Activated naive CD8-positive, alpha-beta T cell treated with anti-CD3 and anti-CD28 coated beads for 36 hours (primary cell): ENCODE results near the gene HEMK1. TPM values are rescaled to one million over a fixed set of nuclear protein-coding genes. Genes with fewer than 3 reads are reported as not detected.

Experiments used
- DNase-seq: peaks from one replicate; pipeline ENCODE4 v3.0.0; 2021
- H3K27ac Mint-ChIP-seq: one replicate; pipeline ENCODE4 v1.8.0; 2022; ENCODE audit warnings: mild to moderate bottlenecking, moderate library complexity, mixed read lengths
- H3K27me3 Mint-ChIP-seq: one replicate; pipeline ENCODE4 v1.8.0; 2022; ENCODE audit warnings: mild to moderate bottlenecking, mixed read lengths
- H3K36me3 Mint-ChIP-seq: one replicate; pipeline ENCODE4 v1.8.0; 2021; ENCODE audit warnings: mild to moderate bottlenecking, mixed read lengths
- H3K4me1 Mint-ChIP-seq: one replicate; pipeline ENCODE4 v1.8.0; 2021; ENCODE audit warnings: mixed read lengths
- H3K4me3 Mint-ChIP-seq: one replicate; pipeline ENCODE4 v1.8.0; 2022; ENCODE audit warnings: mild to moderate bottlenecking, moderate library complexity, mixed read lengths
- H3K9me3 Mint-ChIP-seq: one replicate; pipeline ENCODE4 v1.8.0; 2022; ENCODE audit warnings: mixed read lengths
- total RNA-seq, 2 experiments: library from RNA; stranded (reverse); gene quantifications; one replicate each; pipeline ENCODE4 v1.2.3, GENCODE V29; 2021

The HEMK1 gene
- total RNA-seq, 2 experiments from 2014 or later: 59.8 to 64.7 TPM

- H3K9me3 Mint-ChIP-seq: no peaks in the 10 kb centered on the region
- H3K4me1 Mint-ChIP-seq: peaks cover 71% of the 10 kb centered on the region
- no peak overlapping the region for H3K4me3 Mint-ChIP-seq
- H3K27ac Mint-ChIP-seq: peak overlapping the region; percentile 100
- H3K27me3 Mint-ChIP-seq: no peaks in the 10 kb centered on the region
- no peak for DNase-seq
- H3K36me3 Mint-ChIP-seq: peaks cover 35% of the 10 kb centered on the region
These were observed 29.9 kb downstream of the HEMK1 start for GRCh38 chr3:50599115-50599715.

GRCh38 chr3:50599716-50600118 lies 30.4 kb downstream of the HEMK1 start:
- H3K27ac Mint-ChIP-seq: peak overlapping the region; percentile 100
- DNase-seq: no peak
- H3K27me3 Mint-ChIP-seq: no peaks in the 10 kb centered on the region
- H3K4me1 Mint-ChIP-seq: peaks cover 74% of the 10 kb centered on the region
- H3K9me3 Mint-ChIP-seq: no peaks in the 10 kb centered on the region
- peaks cover 37% of the 10 kb centered on the region for H3K36me3 Mint-ChIP-seq
- H3K4me3 Mint-ChIP-seq: peak overlapping the region; percentile 92

GRCh38 chr3:50600141-50600753 lies 30.9 kb downstream of the HEMK1 start:
- Mint-ChIP-seq H3K27ac (peak overlapping the region; percentile 100), H3K36me3 (peaks cover 39% of the 10 kb centered on the region), H3K9me3 (no peaks in the 10 kb centered on the region), H3K27me3 (no peaks in the 10 kb centered on the region), H3K4me3 (peak overlapping the region; percentile 92), H3K4me1 (peaks cover 74% of the 10 kb centered on the region)
- DNase-seq: no peak

- Mint-ChIP-seq H3K9me3 (no peaks in the 10 kb centered on the region), H3K27ac (peak overlapping the region; percentile 100), H3K4me1 (peaks cover 77% of the 10 kb centered on the region), H3K36me3 (peaks cover 47% of the 10 kb centered on the region), H3K27me3 (no peaks in the 10 kb centered on the region), H3K4me3 (peak overlapping the region; percentile 92)
- peak; percentile 91 for DNase-seq
These were observed 31.7 kb downstream of the HEMK1 start for GRCh38 chr3:50600841-50601591.

- peaks cover 83% of the 10 kb centered on the region for H3K4me1 Mint-ChIP-seq
- no peak for DNase-seq
- peak overlapping the region; percentile 92 for H3K4me3 Mint-ChIP-seq
- H3K36me3 Mint-ChIP-seq: peaks cover 64% of the 10 kb centered on the region
- H3K9me3 Mint-ChIP-seq: no peaks in the 10 kb centered on the region
- peak overlapping the region; percentile 100 for H3K27ac Mint-ChIP-seq
- no peaks in the 10 kb centered on the region for H3K27me3 Mint-ChIP-seq
These were observed 33.4 kb downstream of the HEMK1 start for GRCh38 chr3:50602595-50603191.

GRCh38 chr3:50603261-50604109 lies 34.2 kb downstream of the HEMK1 start:
- Mint-ChIP-seq H3K4me3 (peak overlapping the region; percentile 92), H3K27me3 (no peaks in the 10 kb centered on the region)

GRCh38 chr3:50604110-50604621 lies 34.8 kb downstream of the HEMK1 start:
- Mint-ChIP-seq H3K36me3 (peaks cover 71% of the 10 kb centered on the region), H3K9me3 (no peaks in the 10 kb centered on the region), H3K27me3 (no peaks in the 10 kb centered on the region), H3K4me1 (peaks cover 82% of the 10 kb centered on the region), H3K4me3 (peak overlapping the region; percentile 92), H3K27ac (peak overlapping the region; percentile 100)
- DNase-seq: no peak

More at GRCh38 chr3:50603261-50604109, 34.2 kb downstream of the HEMK1 start:
- Mint-ChIP-seq H3K36me3 (peaks cover 69% of the 10 kb centered on the region), H3K9me3 (no peaks in the 10 kb centered on the region), H3K27ac (peak overlapping the region; percentile 100), H3K4me1 (peaks cover 84% of the 10 kb centered on the region)
- no peak for DNase-seq

GRCh38 chr3:50604628-50605588 lies 35.6 kb downstream of the HEMK1 start:
- Mint-ChIP-seq H3K27ac (peak overlapping the region; percentile 100), H3K4me1 (peaks cover 78% of the 10 kb centered on the region), H3K4me3 (peak overlapping the region; percentile 92), H3K36me3 (peaks cover 74% of the 10 kb centered on the region), H3K27me3 (no peaks in the 10 kb centered on the region), H3K9me3 (no peaks in the 10 kb centered on the region)
- DNase-seq: no peak

GRCh38 chr3:50605901-50606326 lies 36.6 kb downstream of the HEMK1 start:
- no peak for DNase-seq
- H3K9me3 Mint-ChIP-seq: no peaks in the 10 kb centered on the region
- peaks cover 68% of the 10 kb centered on the region for H3K4me1 Mint-ChIP-seq
- peaks cover 79% of the 10 kb centered on the region for H3K36me3 Mint-ChIP-seq
- no peaks in the 10 kb centered on the region for H3K27me3 Mint-ChIP-seq
- H3K27ac Mint-ChIP-seq: peak overlapping the region; percentile 100
- H3K4me3 Mint-ChIP-seq: peak overlapping the region; percentile 92

GRCh38 chr3:50606596-50606995 lies 37.3 kb downstream of the HEMK1 start:
- peaks cover 63% of the 10 kb centered on the region for H3K4me1 Mint-ChIP-seq

GRCh38 chr3:50607271-50608091 lies 38.2 kb downstream of the HEMK1 start:
- no peaks in the 10 kb centered on the region for H3K9me3 Mint-ChIP-seq
- peaks cover 8% of the 10 kb centered on the region for H3K27me3 Mint-ChIP-seq
- peak overlapping the region; percentile 100 for H3K27ac Mint-ChIP-seq
- H3K4me1 Mint-ChIP-seq: peaks cover 61% of the 10 kb centered on the region
- DNase-seq: peak; percentile 37
- H3K4me3 Mint-ChIP-seq: peak overlapping the region; percentile 92
- H3K36me3 Mint-ChIP-seq: peaks cover 90% of the 10 kb centered on the region

More at GRCh38 chr3:50606596-50606995, 37.3 kb downstream of the HEMK1 start:
- Mint-ChIP-seq H3K27me3 (no peaks in the 10 kb centered on the region), H3K9me3 (no peaks in the 10 kb centered on the region), H3K36me3 (peaks cover 86% of the 10 kb centered on the region), H3K27ac (peak overlapping the region; percentile 100), H3K4me3 (peak overlapping the region; percentile 92)
- DNase-seq: peak; percentile 38

- Mint-ChIP-seq H3K9me3 (no peaks in the 10 kb centered on the region), H3K4me3 (peak overlapping the region; percentile 92), H3K4me1 (peaks cover 59% of the 10 kb centered on the region), H3K36me3 (peaks cover 96% of the 10 kb centered on the region), H3K27ac (peak overlapping the region; percentile 100), H3K27me3 (peaks cover 9% of the 10 kb centered on the region)
- no peak for DNase-seq
These were observed 39.0 kb downstream of the HEMK1 start for GRCh38 chr3:50608278-50608677.
